SU-DHL-6 (cell line): Measurements from ENCODE around the gene NIN.

Experiments
- H2AFZ ChIP-seq: fragments of 200-600 bp; sonication (generic); 2 replicates; pipeline ENCODE4 v1.6.1; 2014; ENCODE audit warnings: low read depth, mild to moderate bottlenecking, moderate library complexity, mixed read lengths, antibody characterized with exemption, low read length; ENCODE audit not compliant: severe bottlenecking
- H3F3A ChIP-seq: fragments of 200-600 bp; shearing (Covaris generic); 2 replicates; pipeline ENCODE4 v1.6.0; 2016; ENCODE audit warnings: antibody characterized with exemption, mild to moderate bottlenecking; ENCODE audit not compliant: insufficient read depth
- H3K27ac ChIP-seq: fragments of 200-600 bp; sonication (generic); 2 replicates; pipeline ENCODE4 v1.5.1; 2016; ENCODE audit warnings: low read depth, mild to moderate bottlenecking, low read length, moderate library complexity, mixed read lengths
- H3K27me3 ChIP-seq: fragments of 200-600 bp; sonication (generic), shearing (Covaris generic); 2 replicates; pipeline ENCODE4 v1.6.0; 2014; ENCODE audit warnings: mild to moderate bottlenecking, low read length
- H3K36me3 ChIP-seq: fragments of 200-600 bp; sonication (generic); 2 replicates; pipeline ENCODE4 v1.6.1; 2014; ENCODE audit warnings: mild to moderate bottlenecking, low read length, mixed read lengths
- H3K4me2 ChIP-seq: fragments of 300-600, 200-600 bp; shearing (Covaris generic), sonication (generic); 2 replicates; pipeline ENCODE4 v1.6.0; 2014; ENCODE audit warnings: low read length, low read depth, mild to moderate bottlenecking; ENCODE audit not compliant: poor library complexity, severe bottlenecking
- H3K4me3 ChIP-seq: fragments of 200-600 bp; sonication (generic); 2 replicates; pipeline ENCODE4 v1.5.1; 2014; ENCODE audit warnings: antibody characterized with exemption, low read length, mild to moderate bottlenecking, mixed read lengths; ENCODE audit not compliant: insufficient read depth, poor library complexity, severe bottlenecking
- H3K79me2 ChIP-seq: fragments of 200-600 bp; sonication (generic); 2 replicates; pipeline ENCODE4 v1.6.1; 2014; ENCODE audit warnings: mild to moderate bottlenecking, low read length, moderate library complexity; ENCODE audit not compliant: insufficient read depth
- H3K9ac ChIP-seq: fragments of 200-600 bp; sonication (generic); 2 replicates; pipeline ENCODE4 v1.7.0; 2014; ENCODE audit warnings: mild to moderate bottlenecking, low read length
- H3K9me2 ChIP-seq: fragments of 200-600 bp; sonication (generic); replicated peaks from 2 replicates; pipeline ENCODE4 v1.6.1; 2014; ENCODE audit warnings: low read length; ENCODE audit not compliant: insufficient read depth
- H3K9me3 ChIP-seq: fragments of 200-600 bp; sonication (generic); 2 replicates; pipeline ENCODE4 v1.6.1; 2014; ENCODE audit warnings: low read length, mixed read lengths; ENCODE audit not compliant: insufficient read depth
- H4K20me1 ChIP-seq: fragments of 200-600 bp; sonication (generic); 2 replicates; pipeline ENCODE4 v1.6.1; 2014; ENCODE audit warnings: low read depth, mild to moderate bottlenecking, antibody characterized with exemption, low read length, moderate library complexity, mixed read lengths
- CTCF ChIP-seq: fragments of 200-600 bp; sonication (generic); IDR thresholded peaks from one replicate; pipeline ENCODE4 v1.5.1; 2017; ENCODE audit warnings: antibody characterized with exemption, mild to moderate bottlenecking, low read length, moderate library complexity; ENCODE audit not compliant: insufficient read depth, poor library complexity, severe bottlenecking
- EZH2phosphoT487 ChIP-seq: fragments of 200-600 bp; sonication (generic), shearing (Covaris generic); conservative IDR thresholded peaks from 2 replicates; pipeline ENCODE4 v1.6.1; 2018; ENCODE audit warnings: mild to moderate bottlenecking, antibody characterized with exemption, low read length, moderate library complexity, mixed read lengths

The NIN gene

GRCh38 chr14:50804181-50804721 is 26.7 kb downstream of the NIN start:
- H3K36me3 ChIP-seq = peaks cover 31% of the 10 kb centered on the region
- peaks cover 68% of the 10 kb centered on the region for H3K79me2 ChIP-seq
- peaks cover 3% of the 10 kb centered on the region; the same call in 1 of the 2 replicates for H4K20me1 ChIP-seq
- H3K4me3 ChIP-seq = no peak overlapping the region
- H2AFZ ChIP-seq = no peak overlapping the region
- H3K9ac ChIP-seq = no peak overlapping the region
- H3K9me3 ChIP-seq = no peaks in the 10 kb centered on the region
- H3K27ac ChIP-seq = no peak overlapping the region
- no peak for TF ChIP-seq EZH2phosphoT487
- TF ChIP-seq CTCF = no peak
- no peak overlapping the region for H3K4me2 ChIP-seq
- H3K27me3 ChIP-seq = no peaks in the 10 kb centered on the region
- H3K9me2 ChIP-seq = no peaks in the 10 kb centered on the region
- H3F3A ChIP-seq = peaks cover 14% of the 10 kb centered on the region; the same call in 1 of the 2 replicates

- H3F3A ChIP-seq = peaks cover 15% of the 10 kb centered on the region; the same call in 1 of the 2 replicates
- no peak overlapping the region for H2AFZ ChIP-seq
- H3K27me3 ChIP-seq = no peaks in the 10 kb centered on the region
- H3K9me2 ChIP-seq = no peaks in the 10 kb centered on the region
- TF ChIP-seq CTCF (no peak), EZH2phosphoT487 (no peak)
- peaks cover 22% of the 10 kb centered on the region for H3K36me3 ChIP-seq
- H4K20me1 ChIP-seq = peaks cover 3% of the 10 kb centered on the region; the same call in 1 of the 2 replicates
- H3K4me2 ChIP-seq = no peak overlapping the region
- H3K9me3 ChIP-seq = no peaks in the 10 kb centered on the region
- no peak overlapping the region for H3K27ac ChIP-seq
- no peak overlapping the region for H3K4me3 ChIP-seq
- peaks cover 52% of the 10 kb centered on the region for H3K79me2 ChIP-seq
- H3K9ac ChIP-seq = no peak overlapping the region
Measured at GRCh38 chr14:50801706-50802105, 29.3 kb downstream of the NIN start.

GRCh38 chr14:50800032-50800431 is 30.9 kb downstream of the NIN start:
- Histone ChIP-seq H3K36me3 (peaks cover 7% of the 10 kb centered on the region; the same call in 1 of the 2 replicates), H4K20me1 (peaks cover 3% of the 10 kb centered on the region; the same call in 1 of the 2 replicates), H2AFZ (no peak overlapping the region)

More at GRCh38 chr14:50800032-50800431, 30.9 kb downstream of the NIN start:
- peaks cover 23% of the 10 kb centered on the region; the same call in 1 of the 2 replicates for H3F3A ChIP-seq
- H3K4me2 ChIP-seq = no peak overlapping the region
- no peaks in the 10 kb centered on the region for H3K9me2 ChIP-seq
- TF ChIP-seq CTCF = no peak
- TF ChIP-seq EZH2phosphoT487 = no peak
- no peak overlapping the region for H3K27ac ChIP-seq
- H3K9me3 ChIP-seq = no peaks in the 10 kb centered on the region
- H3K79me2 ChIP-seq = peaks cover 55% of the 10 kb centered on the region
- no peak overlapping the region for H3K9ac ChIP-seq
- H3K27me3 ChIP-seq = no peaks in the 10 kb centered on the region
- no peak overlapping the region for H3K4me3 ChIP-seq
